Measurements from ENCODE around the gene CD8A. TPM values are rescaled to one million over a fixed set of nuclear protein-coding genes. Genes with fewer than 3 reads are reported as not detected.

CD8A gene
- total RNA-seq, 4 donors from 2014 or later: 0.42 to 3.9 (median 1.8) TPM; not detected in 1

DNA sequence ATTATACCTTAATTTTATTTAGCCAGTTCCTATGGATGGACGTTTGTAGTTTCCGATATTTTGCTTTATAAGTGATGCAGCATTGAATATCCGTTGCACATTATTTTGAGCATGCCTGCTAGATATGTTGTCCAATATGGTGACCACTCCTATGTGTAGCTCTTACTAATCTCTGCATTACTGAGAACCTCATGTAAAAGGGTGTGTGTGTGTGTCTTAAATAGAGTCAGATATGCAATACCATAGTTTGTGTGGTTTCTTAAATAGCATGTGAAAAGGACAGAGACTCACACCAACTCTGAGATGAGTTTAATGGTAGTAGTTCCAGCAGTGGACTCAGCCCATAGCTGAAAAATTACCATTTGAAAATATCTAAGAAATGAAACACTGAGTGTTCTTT lies 32.3 kb downstream of the CD8A start:
- ATAC-seq: no peak
- H3K9me3 ChIP-seq: no peaks in the 10 kb centered on the region
- peaks cover 0 to 32% (median 6%) of the 10 kb centered on the region in 3 donors for H3K4me1 ChIP-seq
- TF ChIP-seq EP300 (IDR thresholded peaks at IDR 0.05) (no peak), POLR2AphosphoS5 (IDR thresholded peaks at IDR 0.05) (no peak), POLR2A (IDR thresholded peaks at IDR 0.05) (no peak)
- TF ChIP-seq, protein P1, sequence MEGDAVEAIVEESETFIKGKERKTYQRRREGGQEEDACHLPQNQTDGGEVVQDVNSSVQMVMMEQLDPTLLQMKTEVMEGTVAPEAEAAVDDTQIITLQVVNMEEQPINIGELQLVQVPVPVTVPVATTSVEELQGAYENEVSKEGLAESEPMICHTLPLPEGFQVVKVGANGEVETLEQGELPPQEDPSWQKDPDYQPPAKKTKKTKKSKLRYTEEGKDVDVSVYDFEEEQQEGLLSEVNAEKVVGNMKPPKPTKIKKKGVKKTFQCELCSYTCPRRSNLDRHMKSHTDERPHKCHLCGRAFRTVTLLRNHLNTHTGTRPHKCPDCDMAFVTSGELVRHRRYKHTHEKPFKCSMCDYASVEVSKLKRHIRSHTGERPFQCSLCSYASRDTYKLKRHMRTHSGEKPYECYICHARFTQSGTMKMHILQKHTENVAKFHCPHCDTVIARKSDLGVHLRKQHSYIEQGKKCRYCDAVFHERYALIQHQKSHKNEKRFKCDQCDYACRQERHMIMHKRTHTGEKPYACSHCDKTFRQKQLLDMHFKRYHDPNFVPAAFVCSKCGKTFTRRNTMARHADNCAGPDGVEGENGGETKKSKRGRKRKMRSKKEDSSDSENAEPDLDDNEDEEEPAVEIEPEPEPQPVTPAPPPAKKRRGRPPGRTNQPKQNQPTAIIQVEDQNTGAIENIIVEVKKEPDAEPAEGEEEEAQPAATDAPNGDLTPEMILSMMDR (IDR thresholded peaks at IDR 0.05): no peak
- no peaks in the 10 kb centered on the region for H3K27me3 ChIP-seq
- no peak overlapping the region for H3K4me3 ChIP-seq
- peaks cover 0 to 28% of the 10 kb centered on the region in 2 donors for H3K36me3 ChIP-seq
- WGBS, 2 donors (ENCODE audit: low coverage in 1 of 2): 84 to 92% methylated on average over 3 of the region's 3 CpGs
- no peak overlapping the region for H3K27ac ChIP-seq

- Histone ChIP-seq H3K9me3 (peaks cover 0 to 11% (median 0%) of the 10 kb centered on the region in 3 donors), H3K27ac (no peak overlapping the region)
- no peak for ATAC-seq
Measured at GRCh38 chr2:86753606-86754005, 37.1 kb downstream of the CD8A start.

DNA sequence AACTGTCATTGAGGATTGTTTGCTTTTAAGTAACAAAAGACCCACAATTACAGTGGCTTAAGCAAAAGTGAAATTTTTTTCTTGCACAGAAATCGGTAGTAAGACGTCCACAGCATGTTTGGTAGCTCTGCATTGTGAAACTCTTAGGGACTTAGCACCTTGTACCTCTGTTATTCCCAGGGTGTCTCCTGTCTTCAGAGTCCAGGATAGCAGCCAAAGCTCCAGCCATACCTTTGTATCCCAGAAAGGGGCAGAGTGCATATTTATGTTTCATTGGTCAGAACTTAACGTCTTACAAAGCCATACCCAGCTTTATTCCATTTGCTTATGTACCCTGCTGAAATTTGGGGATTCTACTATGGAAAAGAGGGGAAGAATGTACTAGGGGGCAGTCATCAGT lies 37.8 kb downstream of the CD8A start:
- Histone ChIP-seq H3K4me3 (no peak overlapping the region), H3K9me3 (peaks cover 0 to 11% (median 0%) of the 10 kb centered on the region in 3 donors), H3K36me3 (peaks cover 0 to 37% of the 10 kb centered on the region in 2 donors), H3K27ac (no peak overlapping the region), H3K4me1 (peaks cover 0 to 4% (median 0%) of the 10 kb centered on the region in 3 donors), H3K27me3 (no peaks in the 10 kb centered on the region)
- 89 to 90% methylated on average over 3 of the region's 3 CpGs for WGBS, 2 donors (ENCODE audit: low coverage in 1 of 2)
- TF ChIP-seq POLR2A (IDR thresholded peaks at IDR 0.05) (no peak), POLR2AphosphoS5 (IDR thresholded peaks at IDR 0.05) (no peak), EP300 (IDR thresholded peaks at IDR 0.05) (no peak)
- TF ChIP-seq, protein P1 (IDR thresholded peaks at IDR 0.05): no peak
- no peak for ATAC-seq

More at GRCh38 chr2:86753606-86754005, 37.1 kb downstream of the CD8A start:
- H3K4me3 ChIP-seq: no peak overlapping the region
- H3K36me3 ChIP-seq: peaks cover 0 to 37% of the 10 kb centered on the region in 2 donors
- TF ChIP-seq POLR2A (IDR thresholded peaks at IDR 0.05) (no peak), POLR2AphosphoS5 (IDR thresholded peaks at IDR 0.05) (no peak), EP300 (IDR thresholded peaks at IDR 0.05) (no peak)
- TF ChIP-seq, protein P1 (IDR thresholded peaks at IDR 0.05): no peak
- peaks cover 0 to 6% (median 3%) of the 10 kb centered on the region in 3 donors for H3K4me1 ChIP-seq
- H3K27me3 ChIP-seq: no peaks in the 10 kb centered on the region

DNA sequence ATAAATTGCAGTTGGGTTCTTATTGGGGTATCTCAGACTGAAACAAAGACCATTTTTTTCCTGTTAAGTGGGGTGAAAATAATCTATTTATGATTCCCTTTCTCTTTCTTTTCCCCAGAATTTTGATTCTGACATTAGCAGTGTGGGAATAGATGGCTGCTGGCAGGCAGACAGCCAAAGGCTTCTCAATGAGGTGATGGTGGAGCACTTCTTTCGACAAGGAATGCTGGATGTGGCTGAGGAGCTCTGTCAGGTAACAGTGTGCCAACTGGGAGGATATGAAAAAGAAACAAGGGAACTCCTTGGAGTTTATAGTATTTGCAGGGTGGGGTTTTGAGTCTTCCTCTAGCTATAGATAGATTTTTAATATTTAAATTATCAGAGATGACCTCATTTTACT lies 38.9 kb downstream of the CD8A start:
- no peaks in the 10 kb centered on the region for H3K27me3 ChIP-seq
- peaks cover 0 to 9% (median 0%) of the 10 kb centered on the region in 3 donors for H3K4me1 ChIP-seq
- H3K27ac ChIP-seq: no peak overlapping the region
- H3K9me3 ChIP-seq: peaks cover 0 to 11% (median 0%) of the 10 kb centered on the region in 3 donors
- no peak overlapping the region for H3K4me3 ChIP-seq
- H3K36me3 ChIP-seq: peaks cover 0 to 35% of the 10 kb centered on the region in 2 donors
- ATAC-seq: no peak
- TF ChIP-seq EP300 (IDR thresholded peaks at IDR 0.05): no peak
- TF ChIP-seq POLR2A (IDR thresholded peaks at IDR 0.05): no peak
- no peak for TF ChIP-seq POLR2AphosphoS5 (IDR thresholded peaks at IDR 0.05)
- TF ChIP-seq, protein P1 (IDR thresholded peaks at IDR 0.05): no peak
- WGBS, 2 donors (ENCODE audit: low coverage in 1 of 2): 17 to 80% methylated on average over 1 of the region's 1 CpG

DNA sequence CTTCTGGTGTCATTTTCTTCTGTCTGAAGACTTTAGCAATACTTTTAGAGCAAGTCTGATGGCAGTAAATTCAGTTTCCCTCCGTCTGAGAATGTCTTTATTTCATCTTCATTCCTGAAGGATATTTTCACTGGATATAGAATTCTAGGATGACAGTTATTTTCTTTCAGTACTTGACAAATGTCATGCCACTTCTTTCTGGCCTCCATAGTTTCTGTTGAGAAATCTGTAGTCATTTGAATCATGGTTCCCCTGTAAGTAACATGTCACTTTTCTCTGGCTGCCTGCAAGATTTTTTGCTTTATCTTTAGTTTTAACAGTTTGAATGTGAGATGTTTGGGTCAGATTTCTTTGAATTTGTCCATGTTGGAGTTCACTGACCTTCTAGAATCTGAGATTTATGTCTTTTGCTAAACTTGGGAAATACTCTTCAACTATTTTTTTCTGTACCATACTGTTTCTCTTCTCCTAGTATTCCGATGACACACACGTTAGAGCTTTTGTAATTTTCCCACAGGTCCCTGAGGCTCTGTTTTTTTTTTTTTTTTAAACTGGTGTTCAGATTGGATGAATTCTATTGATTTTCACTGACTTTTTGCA lies 40.4 kb downstream of the CD8A start:
- 91 to 95% methylated on average over 3 of the region's 3 CpGs for WGBS, 2 donors (ENCODE audit: low coverage in 1 of 2)
- ATAC-seq: no peak

More for the DNA sequence above, 40.4 kb downstream of the CD8A start:
- TF ChIP-seq POLR2AphosphoS5 (IDR thresholded peaks at IDR 0.05): no peak
- Histone ChIP-seq H3K4me1 (peaks cover 0 to 9% (median 0%) of the 10 kb centered on the region in 3 donors), H3K9me3 (peaks cover 0 to 11% (median 0%) of the 10 kb centered on the region in 3 donors), H3K36me3 (peaks cover 0 to 31% of the 10 kb centered on the region in 2 donors), H3K27me3 (no peaks in the 10 kb centered on the region), H3K4me3 (no peak overlapping the region), H3K27ac (no peak overlapping the region)
